Activated CD4-positive, alpha-beta T cell treated with anti-CD3 and anti-CD28 coated beads for 1 hour (primary cell): Measurements from ENCODE around the gene ZNF628.
A peak's percentile ranks its signal among the peaks of the same experiment; 100 is the strongest.

ENCODE experiments used
- DNase-seq: peaks from one replicate; pipeline ENCODE4 v3.0.0-alpha.2; 2020

The ZNF628 gene

GRCh38 chr19:55466241-55466614 lies 10.2 kb upstream of the ZNF628 start:
- DNase-seq: no peak

GRCh38 chr19:55467236-55468053 lies 9.0 kb upstream of the ZNF628 start:
- DNase-seq: peak; percentile 49

GRCh38 chr19:55468054-55468393 lies 8.4 kb upstream of the ZNF628 start:
- no peak for DNase-seq

GRCh38 chr19:55471266-55471665 lies 5.2 kb upstream of the ZNF628 start:
- DNase-seq: no peak

GRCh38 chr19:55472463-55472862 lies 4.0 kb upstream of the ZNF628 start:
- DNase-seq: no peak

- no peak for DNase-seq
These were observed 3.0 kb upstream of the ZNF628 start for GRCh38 chr19:55473225-55474012.

GRCh38 chr19:55474269-55475265 lies 1.9 kb upstream of the ZNF628 start:
- no peak for DNase-seq

GRCh38 chr19:55477905-55478304 lies 1.5 kb downstream of the ZNF628 start:
- no peak for DNase-seq

- no peak for DNase-seq
These were observed 1.9 kb downstream of the ZNF628 start for GRCh38 chr19:55478364-55478763.

GRCh38 chr19:55479045-55479444 lies 2.6 kb downstream of the ZNF628 start:
- DNase-seq: no peak

- no peak for DNase-seq
These were observed 3.2 kb downstream of the ZNF628 start for GRCh38 chr19:55479451-55480230.

GRCh38 chr19:55481148-55481793 lies 4.9 kb downstream of the ZNF628 start:
- DNase-seq: no peak

GRCh38 chr19:55481794-55482155 lies 5.4 kb downstream of the ZNF628 start:
- DNase-seq: no peak

GRCh38 chr19:55482156-55482961 lies 5.9 kb downstream of the ZNF628 start:
- DNase-seq: no peak

- DNase-seq: no peak
These were observed 6.7 kb downstream of the ZNF628 start for GRCh38 chr19:55482967-55483705.

- DNase-seq: no peak
These were observed 7.5 kb downstream of the ZNF628 start for GRCh38 chr19:55483706-55484592.

GRCh38 chr19:55484593-55485438 lies 8.4 kb downstream of the ZNF628 start, which contains the start of gene NAT14:
Gene NAT14, plus strand, starts transcription at chr19:55485188. Its CDS starts 521 bp downstream, at chr19:55485709.
- peak; percentile 49 for DNase-seq

- no peak for DNase-seq
These were observed 9.1 kb downstream of the ZNF628 start for GRCh38 chr19:55485439-55486011.
